A549 (cell line): Measurements from ENCODE around the gene MT2A.

ENCODE experiments used
- EHMT2 ChIP-seq: fragments of 200-600 bp; sonication (generic); IDR thresholded peaks from 2 replicates; pipeline ENCODE4 v1.6.1; 2016; ENCODE audit warnings: antibody characterized with exemption, low read depth, mild to moderate bottlenecking, moderate library complexity
- EP300 ChIP-seq, 2 experiments: fragments of >200 bp; sonication (Bioruptor Twin); formaldehyde crosslinking; IDR thresholded peaks; 2 replicates in 1 of 2; 3 replicates in 1 of 2; pipeline ENCODE4 v1.6.1; 2016 to 2017
- FOSL2 ChIP-seq, 2 experiments: fragments of 450-650 bp in 1 of 2; fragments of >200 bp in 1 of 2; sonication (Bioruptor Twin) in 1 of 2; formaldehyde crosslinking; IDR thresholded peaks; 2 replicates each; pipeline versions ENCODE4 v1.5.0 to v1.6.1; 2016 to 2020; ENCODE audit warnings: mild to moderate bottlenecking in 1 of 2, moderate library complexity in 1 of 2
- HDAC2 ChIP-seq: fragments of 200-600 bp; sonication (generic); IDR thresholded peaks from 2 replicates; pipeline ENCODE4 v1.6.1; 2016
- NR3C1 ChIP-seq: fragments of >200 bp; sonication (Bioruptor Twin); formaldehyde crosslinking; IDR thresholded peaks from 3 replicates; pipeline ENCODE4 v1.6.1; 2017
- POLR2A ChIP-seq: IDR thresholded peaks from 2 replicates; pipeline ENCODE4 v1.6.1; 2012; ENCODE audit warnings: mild to moderate bottlenecking, low read length
- RARB ChIP-seq: fragments of 250-450 bp; sonication (Bioruptor Pico); IDR thresholded peaks from 2 replicates; pipeline ENCODE4 v1.8.0; 2021; ENCODE audit warnings: mild to moderate bottlenecking, moderate library complexity
- SMC3 ChIP-seq: fragments of >200 bp; sonication (Bioruptor Twin); formaldehyde crosslinking; IDR thresholded peaks from 3 replicates; pipeline ENCODE4 v1.6.1; 2018; ENCODE audit warnings: inconsistent platforms
- ZFP36 ChIP-seq: fragments of 450-650 bp; IDR thresholded peaks from 2 replicates; pipeline ENCODE4 v1.6.1; 2014; ENCODE audit warnings: borderline replicate concordance; ENCODE audit not compliant: partially characterized antibody
- TF ChIP-seq, protein P1 (sequence below): fragments of >200 bp; sonication (Bioruptor Twin); formaldehyde crosslinking; IDR thresholded peaks from 3 replicates; pipeline ENCODE4 v1.5.1; 2016
- TF ChIP-seq, protein P2 (sequence below): fragments of 250-450 bp; sonication (Bioruptor Pico); IDR thresholded peaks from 2 replicates; pipeline ENCODE4 v1.5.0; 2021; ENCODE audit warnings: mild to moderate bottlenecking, moderate library complexity, borderline replicate concordance
- TF ChIP-seq, protein P3 (sequence below): fragments of 450-650 bp; IDR thresholded peaks from 2 replicates; pipeline ENCODE4 v1.6.1; 2014; ENCODE audit warnings: antibody characterized with exemption
- TF ChIP-seq, protein P4 (sequence below): IDR thresholded peaks from 2 replicates; pipeline ENCODE4 v1.6.1; 2012

DNA sequence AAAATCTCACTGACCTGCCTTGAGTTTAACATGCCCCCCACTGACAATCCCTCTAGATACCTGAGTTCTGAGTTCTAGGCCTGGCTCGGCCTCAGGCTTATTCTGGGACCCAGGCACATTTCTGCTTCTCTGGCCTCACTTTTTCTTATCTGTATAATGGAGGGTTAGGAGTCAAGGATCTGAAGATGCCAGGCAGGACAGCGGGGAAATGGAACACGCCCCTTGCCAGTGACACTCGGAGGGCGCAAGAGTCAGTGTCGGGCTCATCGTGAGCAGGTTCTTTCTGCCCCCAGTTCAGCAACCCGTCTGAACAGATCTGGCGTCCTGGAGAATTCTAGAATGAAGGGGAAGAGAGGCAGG, 19.6 kb upstream of the MT2A start:
- TF ChIP-seq, protein P1, sequence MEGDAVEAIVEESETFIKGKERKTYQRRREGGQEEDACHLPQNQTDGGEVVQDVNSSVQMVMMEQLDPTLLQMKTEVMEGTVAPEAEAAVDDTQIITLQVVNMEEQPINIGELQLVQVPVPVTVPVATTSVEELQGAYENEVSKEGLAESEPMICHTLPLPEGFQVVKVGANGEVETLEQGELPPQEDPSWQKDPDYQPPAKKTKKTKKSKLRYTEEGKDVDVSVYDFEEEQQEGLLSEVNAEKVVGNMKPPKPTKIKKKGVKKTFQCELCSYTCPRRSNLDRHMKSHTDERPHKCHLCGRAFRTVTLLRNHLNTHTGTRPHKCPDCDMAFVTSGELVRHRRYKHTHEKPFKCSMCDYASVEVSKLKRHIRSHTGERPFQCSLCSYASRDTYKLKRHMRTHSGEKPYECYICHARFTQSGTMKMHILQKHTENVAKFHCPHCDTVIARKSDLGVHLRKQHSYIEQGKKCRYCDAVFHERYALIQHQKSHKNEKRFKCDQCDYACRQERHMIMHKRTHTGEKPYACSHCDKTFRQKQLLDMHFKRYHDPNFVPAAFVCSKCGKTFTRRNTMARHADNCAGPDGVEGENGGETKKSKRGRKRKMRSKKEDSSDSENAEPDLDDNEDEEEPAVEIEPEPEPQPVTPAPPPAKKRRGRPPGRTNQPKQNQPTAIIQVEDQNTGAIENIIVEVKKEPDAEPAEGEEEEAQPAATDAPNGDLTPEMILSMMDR, result no peak
- TF ChIP-seq, protein P2, sequence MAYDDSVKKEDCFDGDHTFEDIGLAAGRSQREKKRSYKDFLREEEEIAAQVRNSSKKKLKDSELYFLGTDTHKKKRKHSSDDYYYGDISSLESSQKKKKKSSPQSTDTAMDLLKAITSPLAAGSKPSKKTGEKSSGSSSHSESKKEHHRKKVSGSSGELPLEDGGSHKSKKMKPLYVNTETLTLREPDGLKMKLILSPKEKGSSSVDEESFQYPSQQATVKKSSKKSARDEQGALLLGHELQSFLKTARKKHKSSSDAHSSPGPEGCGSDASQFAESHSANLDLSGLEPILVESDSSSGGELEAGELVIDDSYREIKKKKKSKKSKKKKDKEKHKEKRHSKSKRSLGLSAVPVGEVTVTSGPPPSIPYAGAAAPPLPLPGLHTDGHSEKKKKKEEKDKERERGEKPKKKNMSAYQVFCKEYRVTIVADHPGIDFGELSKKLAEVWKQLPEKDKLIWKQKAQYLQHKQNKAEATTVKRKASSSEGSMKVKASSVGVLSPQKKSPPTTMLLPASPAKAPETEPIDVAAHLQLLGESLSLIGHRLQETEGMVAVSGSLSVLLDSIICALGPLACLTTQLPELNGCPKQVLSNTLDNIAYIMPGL (CRISPR knock-in tag), result no peak
- TF ChIP-seq POLR2A (no peak), ZFP36 (no peak), EHMT2 (no peak), SMC3 (no peak), HDAC2 (no peak), RARB (CRISPR knock-in tag) (no peak), EP300 (IDR thresholded peaks at IDR 0.05) (no peak), NR3C1 (no peak), FOSL2 (IDR thresholded peaks at IDR 0.05) (no peak), FOSL2 (CRISPR knock-in tag; IDR thresholded peaks at IDR 0.05) (no peak)
- TF ChIP-seq, protein P3, sequence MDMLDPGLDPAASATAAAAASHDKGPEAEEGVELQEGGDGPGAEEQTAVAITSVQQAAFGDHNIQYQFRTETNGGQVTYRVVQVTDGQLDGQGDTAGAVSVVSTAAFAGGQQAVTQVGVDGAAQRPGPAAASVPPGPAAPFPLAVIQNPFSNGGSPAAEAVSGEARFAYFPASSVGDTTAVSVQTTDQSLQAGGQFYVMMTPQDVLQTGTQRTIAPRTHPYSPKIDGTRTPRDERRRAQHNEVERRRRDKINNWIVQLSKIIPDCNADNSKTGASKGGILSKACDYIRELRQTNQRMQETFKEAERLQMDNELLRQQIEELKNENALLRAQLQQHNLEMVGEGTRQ, result no peak
- TF ChIP-seq, protein P4, sequence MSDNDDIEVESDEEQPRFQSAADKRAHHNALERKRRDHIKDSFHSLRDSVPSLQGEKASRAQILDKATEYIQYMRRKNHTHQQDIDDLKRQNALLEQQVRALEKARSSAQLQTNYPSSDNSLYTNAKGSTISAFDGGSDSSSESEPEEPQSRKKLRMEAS, result no peak
